Heart left ventricle (tissue), 16 donors: ENCODE data around the gene OGA. TPM values are rescaled to one million over a fixed set of nuclear protein-coding genes. Genes with fewer than 3 reads are reported as not detected.

Experiments
- ATAC-seq, 4 donors: fragments of 200-7000 bp; cut with Tn5 transposase; one replicate each; pipeline ENCODE4 v1.9.1; 2020 to 2022; ENCODE audit warnings: moderate library complexity in 4 of 4, mild to moderate bottlenecking in 3 of 4, moderate number of reproducible peaks in 1 of 4
- DNase-seq, 5 donors: peaks; one replicate each; pipeline ENCODE4 v3.0.0-alpha.2; 2020
- H3K27ac ChIP-seq, 12 donors: fragments of 200-600 bp; sonication (generic) in 4 of 12; one replicate each; pipeline versions ENCODE4 v1.5.0 to v1.8.0; 2016 to 2022; ENCODE audit warnings: mild to moderate bottlenecking in 2 of 12
- H3K27me3 ChIP-seq, 9 donors: fragments of 200-600 bp; sonication (generic) in 2 of 9; one replicate each; pipeline versions ENCODE4 v1.5.1 to v1.8.0; 2016 to 2022; ENCODE audit warnings: mild to moderate bottlenecking in 3 of 9
- H3K36me3 ChIP-seq, 9 donors: fragments of 200-600 bp; sonication (generic) in 2 of 9; one replicate each; pipeline versions ENCODE4 v1.5.0 to v1.8.0; 2018 to 2022; ENCODE audit warnings: mild to moderate bottlenecking in 2 of 9
- H3K4me1 ChIP-seq, 12 donors: fragments of 200-600 bp; sonication (generic) in 4 of 12; one replicate each; pipeline versions ENCODE4 v1.5.0 to v1.8.0; 2016 to 2022; ENCODE audit warnings: mild to moderate bottlenecking in 3 of 12
- H3K4me3 ChIP-seq, 12 donors: fragments of 200-600 bp; sonication (generic) in 4 of 12; one replicate each; pipeline versions ENCODE4 v1.5.0 to v1.8.0; 2017 to 2022; ENCODE audit warnings: mild to moderate bottlenecking in 9 of 12, moderate library complexity in 4 of 12
- H3K9me3 ChIP-seq, 12 donors: fragments of 200-600 bp; sonication (generic) in 4 of 12; one replicate each; pipeline versions ENCODE4 v1.5.0 to v1.8.0; 2016 to 2022; ENCODE audit warnings: mild to moderate bottlenecking in 1 of 12
- CTCF ChIP-seq, 12 donors: fragments of 200-600 bp; sonication (generic) in 4 of 12; IDR thresholded peaks; one replicate each; pipeline versions ENCODE4 v1.5.0 to v1.8.0; 2018 to 2022; ENCODE audit warnings: antibody characterized with exemption in 12 of 12, mild to moderate bottlenecking in 5 of 12
- POLR2A ChIP-seq, 2 donors: fragments of 450-650 bp; IDR thresholded peaks; one replicate each; pipeline ENCODE4 v1.6.1; 2017; ENCODE audit warnings: antibody characterized with exemption in 2 of 2, mild to moderate bottlenecking in 2 of 2, moderate library complexity in 2 of 2
- WGBS, 4 donors: extraction: QIAGEN DNeasy Blood & Tissue Kit in 2 of 4; methylation state at CpG; one replicate each; pipeline versions ENCODE4 v1.1.5 to v1.1.7; 2013 to 2018; 5-methylcytosine and 5-hydroxymethylcytosine counted together
- intact Hi-C, 10 donors: fragments of 100-400 bp; cut with DNase I; formaldehyde crosslinking; loops; one replicate each; pipeline versions ENCODE4 v1.11.1 to v1.14.2; 2022
- polyA plus RNA-seq, 2 donors: library from polyadenylated mRNA; stranded (reverse); fragments of 200-250 nt; gene quantifications; one replicate each; pipeline ENCODE4 v1.2.3, GENCODE V29; 2013
- total RNA-seq, 9 donors: library from RNA; depleted of rRNA in 2 of 9; stranded (reverse); fragments of >200 nt in 2 of 9; fragmentation: NEBNext Ultra II Directional in 3 of 9; extraction: Animal tissue kit (Norgen Biotek cat#: 25700) in 3 of 9; gene quantifications; one replicate each; pipeline versions ENCODE4 v1.1.0 to v1.2.4, GENCODE V29; 2016 to 2023
- donor health status: ischemic (EF 13 %, LVEDD 7.1; RV severe dilation, severe dysfunction).
- donor health status: healthy with polysubstance abuse.
- donor health status: DM: no; HTN: yes; CAD: no.
- donor health status: DM: no; HTN: no; CAD: no.
- donor health status: ischemic (EF 25% LVEDD 6.9; RV normal size, moderate dysfunction).
- donor health status: ischemic (EF 25% LVEDD 5.7; RV mildly dilated, moderate dysfunction).
- donor health status: healthy.
- donor health status: DM: yes; HTN: yes; CAD: no.
- donor health status: ischemic (EF 35%, LVEDD 5.7; RV mildly dilated, moderate dysfunction).
- donor health status: nonischemic (EF 11% LVEDD 7.7; RV severe dilation, severe dysfunction).
- donor health status: DM: yes; HTN: yes; CAD: no.
- donor health status: PGD.
- donor health status: ischemic (EF 29% LVEDD 5.4; RV normal size, mild dysfunction).
- donor health status: nonischemic (EF 23%, LVEDD 6.1; RV moderate dilation, normal function).

Gene OGA
- total and polyA plus RNA-seq, 11 donors, result 42.1 to 164 (median 90.7) TPM

- intact Hi-C loops, result loop anchor here in 3 of 10 donors (5.0 kb wide), 2 partner anchors 174 to 234 kb away; no protein-coding TSS in a partner anchor
- ATAC-seq (peak in 1 of 4 donors; percentile 17), DNase-seq (no peak)
- Histone ChIP-seq H3K4me3 (no peak overlapping the region), H3K4me1 (peaks cover 0 to 64% (median 25%) of the 10 kb centered on the region in 12 donors), H3K27me3 (no peaks in the 10 kb centered on the region), H3K9me3 (no peaks in the 10 kb centered on the region), H3K36me3 (no peaks in the 10 kb centered on the region), H3K27ac (peak overlapping the region in 1 of 12 donors; percentile 36)
- TF ChIP-seq CTCF (IDR thresholded peaks at IDR 0.05), result no peak
- TF ChIP-seq POLR2A (IDR thresholded peaks at IDR 0.05), result no peak
- WGBS, 4 donors, result 68 to 74% (median 70%) methylated on average over 6 of the region's 6 CpGs
Observed at GRCh38 chr10:101838416-101838970, 20.2 kb upstream of the OGA start.

GRCh38 chr10:101837748-101838147, 19.5 kb upstream of the OGA start:
- ATAC-seq (no peak), DNase-seq (no peak)
- whole genome bisulfite sequencing, 4 donors, result 70 to 86% (median 82%) methylated on average over 2 of the region's 2 CpGs
- intact Hi-C loops, result loop anchor here in 3 of 10 donors (5.0 kb wide), 2 partner anchors 175 to 235 kb away; no protein-coding TSS in a partner anchor
- peaks cover 0 to 66% (median 25%) of the 10 kb centered on the region in 12 donors for H3K4me1 ChIP-seq
- no peaks in the 10 kb centered on the region for H3K36me3 ChIP-seq
- H3K4me3 ChIP-seq, result no peak overlapping the region
- H3K27ac ChIP-seq, result peak overlapping the region in 1 of 12 donors; percentile 36
- no peaks in the 10 kb centered on the region for H3K27me3 ChIP-seq
- TF ChIP-seq CTCF (IDR thresholded peaks at IDR 0.05) (no peak), POLR2A (IDR thresholded peaks at IDR 0.05) (no peak)
- H3K9me3 ChIP-seq, result no peaks in the 10 kb centered on the region

- DNase-seq (no peak), ATAC-seq (no peak)
- Histone ChIP-seq H3K27me3 (no peaks in the 10 kb centered on the region), H3K4me3 (no peak overlapping the region), H3K27ac (no peak overlapping the region), H3K4me1 (peaks cover 0 to 68% (median 20%) of the 10 kb centered on the region in 12 donors), H3K36me3 (no peaks in the 10 kb centered on the region), H3K9me3 (no peaks in the 10 kb centered on the region)
- intact Hi-C loops, result loop anchor here in 3 of 10 donors (5.0 kb wide), 2 partner anchors 177 to 237 kb away; no protein-coding TSS in a partner anchor
- TF ChIP-seq CTCF (IDR thresholded peaks at IDR 0.05) (no peak), POLR2A (IDR thresholded peaks at IDR 0.05) (no peak)
- 76 to 93% (median 86%) methylated on average over 4 of the region's 4 CpGs for WGBS, 4 donors
Observed at GRCh38 chr10:101835362-101835761, 17.1 kb upstream of the OGA start.

GRCh38 chr10:101834341-101834740, 16.1 kb upstream of the OGA start:
- no peak for ATAC-seq
- no peaks in the 10 kb centered on the region for H3K27me3 ChIP-seq
- intact Hi-C loops, result no loop called here
- H3K4me3 ChIP-seq, result no peak overlapping the region
- peak in 2 of 5 donors; percentile 58 to 73 for DNase-seq
- H3K36me3 ChIP-seq, result no peaks in the 10 kb centered on the region
- no peak overlapping the region for H3K27ac ChIP-seq
- no peaks in the 10 kb centered on the region for H3K9me3 ChIP-seq
- WGBS, 4 donors, result 72 to 87% (median 86%) methylated on average over 8 of the region's 8 CpGs
- H3K4me1 ChIP-seq, result peaks cover 0 to 66% (median 20%) of the 10 kb centered on the region in 12 donors
- TF ChIP-seq CTCF (IDR thresholded peaks at IDR 0.05) (no peak), POLR2A (IDR thresholded peaks at IDR 0.05) (no peak)
